Endothelial cell of umbilical vein (primary cell): ENCODE results near the gene COPE.

Source experiments
- EZH2 ChIP-seq: IDR thresholded peaks from 2 replicates; pipeline ENCODE4 v1.6.1; 2012; ENCODE audit warnings: borderline replicate concordance, low read depth, mild to moderate bottlenecking, moderate library complexity, low read length, inconsistent platforms; ENCODE audit not compliant: severe bottlenecking
- GATA2 ChIP-seq: IDR thresholded peaks from 2 replicates; pipeline ENCODE4 v1.7.0; 2011; ENCODE audit warnings: low read depth, mild to moderate bottlenecking, moderate library complexity, mixed read lengths, low read length; ENCODE audit not compliant: insufficient read length, insufficient read depth
- JUN ChIP-seq: IDR thresholded peaks from 2 replicates; pipeline ENCODE4 v1.6.1; 2011; ENCODE audit warnings: borderline replicate concordance, low read depth; ENCODE audit not compliant: insufficient read length, insufficient read depth
- POLR2A ChIP-seq: IDR thresholded peaks from 2 replicates; pipeline ENCODE4 v1.6.1; 2012; ENCODE audit warnings: low read depth, mild to moderate bottlenecking, control low read depth, low read length
- TF ChIP-seq, protein P1 (sequence below), 2 donors: IDR thresholded peaks; 1 replicate in 1 of 2; 2 replicates in 1 of 2; pipeline ENCODE4 v1.5.1; 2011; ENCODE audit warnings: low read length in 2 of 2, mild to moderate bottlenecking in 2 of 2, moderate library complexity in 2 of 2, control low read depth in 1 of 2, inconsistent platforms in 1 of 2, low read depth in 1 of 2; ENCODE audit not compliant: insufficient read depth in 1 of 2; ENCODE audit errors: extremely low read depth in 1 of 2

DNA sequence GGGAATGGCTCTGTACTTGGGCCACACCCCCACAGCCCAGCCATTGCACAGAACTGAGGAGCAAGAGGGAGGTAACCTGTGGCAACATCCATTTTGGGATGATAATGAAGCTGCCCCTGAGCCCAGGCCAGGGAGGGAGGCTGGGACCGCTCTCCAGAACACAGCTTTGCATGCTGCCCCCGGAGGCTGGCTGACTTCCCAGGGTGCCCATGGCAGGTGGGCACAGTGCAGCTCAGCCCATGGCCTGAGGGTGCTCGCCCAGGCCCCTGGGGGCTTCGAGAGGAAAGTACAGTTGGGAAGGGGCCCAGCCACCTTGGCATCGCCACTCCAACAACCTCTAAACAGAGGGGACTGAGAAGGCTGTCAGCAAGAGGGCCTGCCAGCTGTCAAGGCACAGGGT is 5.7 kb downstream of the COPE start:
- TF ChIP-seq, protein P1, sequence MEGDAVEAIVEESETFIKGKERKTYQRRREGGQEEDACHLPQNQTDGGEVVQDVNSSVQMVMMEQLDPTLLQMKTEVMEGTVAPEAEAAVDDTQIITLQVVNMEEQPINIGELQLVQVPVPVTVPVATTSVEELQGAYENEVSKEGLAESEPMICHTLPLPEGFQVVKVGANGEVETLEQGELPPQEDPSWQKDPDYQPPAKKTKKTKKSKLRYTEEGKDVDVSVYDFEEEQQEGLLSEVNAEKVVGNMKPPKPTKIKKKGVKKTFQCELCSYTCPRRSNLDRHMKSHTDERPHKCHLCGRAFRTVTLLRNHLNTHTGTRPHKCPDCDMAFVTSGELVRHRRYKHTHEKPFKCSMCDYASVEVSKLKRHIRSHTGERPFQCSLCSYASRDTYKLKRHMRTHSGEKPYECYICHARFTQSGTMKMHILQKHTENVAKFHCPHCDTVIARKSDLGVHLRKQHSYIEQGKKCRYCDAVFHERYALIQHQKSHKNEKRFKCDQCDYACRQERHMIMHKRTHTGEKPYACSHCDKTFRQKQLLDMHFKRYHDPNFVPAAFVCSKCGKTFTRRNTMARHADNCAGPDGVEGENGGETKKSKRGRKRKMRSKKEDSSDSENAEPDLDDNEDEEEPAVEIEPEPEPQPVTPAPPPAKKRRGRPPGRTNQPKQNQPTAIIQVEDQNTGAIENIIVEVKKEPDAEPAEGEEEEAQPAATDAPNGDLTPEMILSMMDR (IDR thresholded peaks at IDR 0.05; ENCODE audit: extremely low read depth in 1 of 2, insufficient read depth in 1 of 2, low read depth in 1 of 2, low read length in 2 of 2) = no peak
- TF ChIP-seq POLR2A (no peak), EZH2 (no peak), GATA2 (no peak), JUN (no peak)
